Lung (tissue), 12 donors: ENCODE data around the gene HYCC2. TPM values are rescaled to one million over a fixed set of nuclear protein-coding genes. Genes with fewer than 3 reads are reported as not detected.

Experiments used
- ATAC-seq: fragments of 200-7000 bp; cut with Tn5 transposase; one replicate; pipeline ENCODE4 v1.9.1; 2020; ENCODE audit warnings: moderate number of reproducible peaks; ENCODE audit not compliant: insufficient read depth, low FRiP score
- DNase-seq, 3 donors: peaks; one replicate each; pipeline ENCODE4 v3.0.0-alpha.2; 2013 to 2017
- H3K27ac ChIP-seq, 2 donors: one replicate each; pipeline ENCODE4 v1.5.1; 2013; ENCODE audit warnings: mild to moderate bottlenecking in 2 of 2, moderate library complexity in 2 of 2, control low read depth in 1 of 2, inconsistent platforms in 1 of 2, low read depth in 1 of 2, low read length in 1 of 2
- H3K27me3 ChIP-seq, 3 donors: one replicate each; pipeline ENCODE4 v1.5.1; 2013; ENCODE audit warnings: low read length in 2 of 3; ENCODE audit not compliant: control insufficient read depth in 3 of 3, insufficient read depth in 3 of 3
- H3K36me3 ChIP-seq, 4 donors: one replicate each; pipeline ENCODE4 v1.5.1; 2013; ENCODE audit warnings: low read length in 4 of 4, mild to moderate bottlenecking in 1 of 4, moderate library complexity in 1 of 4; ENCODE audit not compliant: control insufficient read depth in 4 of 4, insufficient read depth in 4 of 4
- H3K4me1 ChIP-seq, 5 donors: one replicate each; pipeline ENCODE4 v1.5.1; 2013; ENCODE audit warnings: low read length in 5 of 5, mild to moderate bottlenecking in 2 of 5, moderate library complexity in 1 of 5; ENCODE audit not compliant: control insufficient read depth in 5 of 5, insufficient read depth in 5 of 5
- H3K4me3 ChIP-seq: one replicate; pipeline ENCODE4 v1.5.1; 2013; ENCODE audit warnings: mild to moderate bottlenecking, control low read depth, moderate library complexity
- H3K9ac ChIP-seq, 2 donors: one replicate each; pipeline ENCODE4 v1.5.1; 2013; ENCODE audit warnings: low read length in 2 of 2, control low read depth in 1 of 2; ENCODE audit not compliant: insufficient read depth in 1 of 2
- H3K9me3 ChIP-seq, 4 donors: one replicate each; pipeline ENCODE4 v1.5.1; 2013; ENCODE audit warnings: low read length in 3 of 4, mild to moderate bottlenecking in 1 of 4, moderate library complexity in 1 of 4; ENCODE audit not compliant: control insufficient read depth in 4 of 4, insufficient read depth in 3 of 4
- WGBS, 2 donors: extraction: QIAGEN DNeasy Blood & Tissue Kit; methylation state at CpG; one replicate each; pipeline ENCODE4 v1.1.7; 2013; 5-methylcytosine and 5-hydroxymethylcytosine counted together
- polyA plus RNA-seq, 2 donors: library from polyadenylated mRNA; stranded (reverse); fragments of 200-250 nt; gene quantifications; one replicate each; pipeline ENCODE4 v1.2.1, GENCODE V29; 2013
- total RNA-seq, 2 donors: library from RNA; depleted of rRNA in 1 of 2; stranded (reverse); fragments of >200 nt in 1 of 2; gene quantifications; one replicate each; pipeline ENCODE4 v1.2.1, GENCODE V29; 2014 to 2021
- TF ChIP-seq, protein P1 (sequence below): IDR thresholded peaks from 2 replicates; pipeline ENCODE4 v1.5.1; 2012; ENCODE audit warnings: mild to moderate bottlenecking; ENCODE audit errors: control extremely low read depth, extremely low read depth
- donor health status: control.
- donor health status: control.
- donor health status: Bipolar disorder and iron deficiency.
- donor health status: healthy.
- donor health status: DM: yes; HTN: yes; CAD: no.

Gene HYCC2
- total and polyA plus RNA-seq, 4 donors, result 5.7 to 36.4 (median 16.0) TPM

DNA sequence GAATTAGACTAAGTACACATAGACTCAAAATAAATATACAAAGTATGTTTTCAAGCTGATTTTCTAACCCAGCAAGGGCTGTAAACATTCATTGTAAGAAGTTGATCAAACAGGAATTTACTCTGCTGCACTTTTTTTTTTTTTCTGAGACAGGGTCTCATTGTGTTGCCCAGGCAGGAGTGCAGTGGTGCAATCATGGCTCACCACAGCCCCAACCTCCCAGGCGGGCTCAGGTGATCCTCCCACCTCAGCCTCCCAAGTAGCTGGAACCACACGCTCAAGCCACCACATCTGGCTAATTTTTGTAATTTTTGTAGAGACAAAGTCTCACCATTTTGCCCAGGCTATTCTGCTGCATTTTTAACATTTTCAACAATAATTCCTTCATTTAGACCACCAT is 36.2 kb upstream of the HYCC2 start:
- ATAC-seq (no peak), DNase-seq (no peak)
- Histone ChIP-seq H3K27me3 (no peaks in the 10 kb centered on the region), H3K36me3 (no peaks in the 10 kb centered on the region), H3K27ac (no peak overlapping the region), H3K9me3 (no peaks in the 10 kb centered on the region), H3K9ac (no peak overlapping the region), H3K4me3 (no peak overlapping the region), H3K4me1 (peaks cover 0 to 3% (median 0%) of the 10 kb centered on the region in 5 donors)
- TF ChIP-seq, protein P1, sequence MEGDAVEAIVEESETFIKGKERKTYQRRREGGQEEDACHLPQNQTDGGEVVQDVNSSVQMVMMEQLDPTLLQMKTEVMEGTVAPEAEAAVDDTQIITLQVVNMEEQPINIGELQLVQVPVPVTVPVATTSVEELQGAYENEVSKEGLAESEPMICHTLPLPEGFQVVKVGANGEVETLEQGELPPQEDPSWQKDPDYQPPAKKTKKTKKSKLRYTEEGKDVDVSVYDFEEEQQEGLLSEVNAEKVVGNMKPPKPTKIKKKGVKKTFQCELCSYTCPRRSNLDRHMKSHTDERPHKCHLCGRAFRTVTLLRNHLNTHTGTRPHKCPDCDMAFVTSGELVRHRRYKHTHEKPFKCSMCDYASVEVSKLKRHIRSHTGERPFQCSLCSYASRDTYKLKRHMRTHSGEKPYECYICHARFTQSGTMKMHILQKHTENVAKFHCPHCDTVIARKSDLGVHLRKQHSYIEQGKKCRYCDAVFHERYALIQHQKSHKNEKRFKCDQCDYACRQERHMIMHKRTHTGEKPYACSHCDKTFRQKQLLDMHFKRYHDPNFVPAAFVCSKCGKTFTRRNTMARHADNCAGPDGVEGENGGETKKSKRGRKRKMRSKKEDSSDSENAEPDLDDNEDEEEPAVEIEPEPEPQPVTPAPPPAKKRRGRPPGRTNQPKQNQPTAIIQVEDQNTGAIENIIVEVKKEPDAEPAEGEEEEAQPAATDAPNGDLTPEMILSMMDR, result no peak
- WGBS, 2 donors, result 93 to 95% methylated on average over 2 of the region's 2 CpGs

DNA sequence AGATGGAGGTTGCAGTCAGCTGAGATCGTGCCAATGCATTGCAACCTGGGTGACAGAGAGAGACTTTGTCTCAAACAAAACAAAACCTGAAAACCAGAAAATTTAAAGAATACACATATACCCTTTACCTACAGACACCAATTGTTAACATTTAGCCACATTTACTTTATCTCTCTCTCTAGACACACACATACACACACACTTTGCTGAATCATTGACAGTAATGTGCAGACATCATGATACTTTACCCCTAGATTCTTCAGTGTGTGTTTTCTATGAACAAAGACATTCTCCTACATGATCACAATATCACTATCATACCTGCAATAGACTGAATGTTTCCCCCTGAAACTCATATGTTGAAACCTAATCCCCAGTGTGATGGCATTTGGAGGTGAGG is 34.3 kb upstream of the HYCC2 start:
- DNase-seq, result no peak
- Histone ChIP-seq H3K27me3 (no peaks in the 10 kb centered on the region), H3K27ac (no peak overlapping the region), H3K4me3 (no peak overlapping the region), H3K9ac (no peak overlapping the region), H3K9me3 (no peaks in the 10 kb centered on the region), H3K4me1 (peaks cover 0 to 3% (median 0%) of the 10 kb centered on the region in 5 donors), H3K36me3 (no peaks in the 10 kb centered on the region)
- ATAC-seq, result no peak
- TF ChIP-seq, protein P1, result no peak
- WGBS, 2 donors, result 94 to 96% methylated on average over 1 of the region's 1 CpG

DNA sequence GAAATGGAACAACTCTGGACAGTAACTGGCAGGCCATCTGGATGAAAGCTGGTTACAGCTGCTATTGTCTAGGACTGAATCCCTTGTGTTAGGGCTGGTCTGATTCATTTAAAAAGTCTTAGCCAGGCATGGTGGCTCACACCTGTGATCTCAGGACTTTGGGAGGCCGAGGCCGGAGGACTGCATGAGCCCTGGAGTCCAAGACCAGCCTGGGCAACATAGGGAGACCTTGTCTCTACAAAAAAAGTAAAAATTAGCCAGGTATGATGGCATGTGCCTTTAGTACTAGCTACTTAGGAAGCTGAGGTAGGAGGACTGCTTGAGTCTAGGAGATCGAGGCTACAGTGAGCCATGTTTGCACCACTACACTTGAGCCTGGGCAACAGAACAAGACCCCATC is 29.0 kb upstream of the HYCC2 start:
- Histone ChIP-seq H3K9ac (no peak overlapping the region), H3K4me3 (no peak overlapping the region), H3K27me3 (no peaks in the 10 kb centered on the region), H3K36me3 (no peaks in the 10 kb centered on the region), H3K9me3 (no peaks in the 10 kb centered on the region), H3K27ac (no peak overlapping the region), H3K4me1 (peaks cover 0 to 2% (median 0%) of the 10 kb centered on the region in 5 donors)
- DNase-seq (no peak), ATAC-seq (no peak)
- TF ChIP-seq, protein P1, result no peak
- 96 to 98% methylated on average over 3 of the region's 3 CpGs for WGBS, 2 donors

DNA sequence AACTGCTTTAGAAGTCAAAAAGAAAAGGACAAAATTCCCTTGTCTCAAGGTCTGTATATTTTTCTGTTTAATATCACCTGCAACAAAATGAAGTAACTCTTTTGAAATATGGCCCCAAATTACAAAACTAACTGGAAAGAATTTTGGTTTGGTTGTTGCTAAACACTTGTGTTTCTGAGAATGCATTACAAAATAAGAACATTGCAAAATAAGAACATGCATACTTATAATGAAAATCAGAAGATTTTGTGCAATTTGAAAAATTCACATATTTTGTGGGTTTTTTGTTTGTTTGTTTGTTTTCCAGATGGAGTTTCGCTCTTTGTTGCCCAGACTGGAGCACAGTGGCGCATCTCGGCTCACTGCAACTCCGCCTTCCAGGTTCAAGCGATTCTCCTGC is 22.1 kb upstream of the HYCC2 start:
- Histone ChIP-seq H3K9me3 (no peaks in the 10 kb centered on the region), H3K27me3 (no peaks in the 10 kb centered on the region), H3K4me1 (peaks cover 0 to 2% (median 0%) of the 10 kb centered on the region in 5 donors), H3K4me3 (no peak overlapping the region), H3K9ac (no peak overlapping the region), H3K36me3 (no peaks in the 10 kb centered on the region), H3K27ac (no peak overlapping the region)
- ATAC-seq (no peak), DNase-seq (no peak)
- WGBS, 2 donors, result 65 to 90% methylated on average over 5 of the region's 5 CpGs
- TF ChIP-seq, protein P1, result no peak
